Hematopoietic multipotent progenitor cell treated with erythropoietin and hydrocortisone succinate and interleukin-3 and kit ligand, for 8 days (in vitro differentiated cells): Measurements from ENCODE around the gene ACAD8.
"Not testable (repeated sequence)": the region's sequence is repeated elsewhere in the genome, so short reads cannot be mapped to it uniquely, and the experiment has no call there.

Experiments
- DNase-seq: peaks from one replicate; pipeline ENCODE4 v3.0.0-alpha.2; 2015

Gene ACAD8

GRCh38 chr11:134267966-134268365 is 14.6 kb downstream of the ACAD8 start:
- no peak for DNase-seq

GRCh38 chr11:134270250-134270714 is 16.9 kb downstream of the ACAD8 start:
- no peak for DNase-seq

GRCh38 chr11:134271978-134272377 is 18.6 kb downstream of the ACAD8 start:
- no peak for DNase-seq

- DNase-seq = no peak
These were observed 19.3 kb downstream of the ACAD8 start for GRCh38 chr11:134272381-134273316.

GRCh38 chr11:134273317-134273712 is 19.9 kb downstream of the ACAD8 start:
- DNase-seq = no peak

GRCh38 chr11:134275188-134275533 is 21.8 kb downstream of the ACAD8 start:
- no peak for DNase-seq

- DNase-seq = peak; percentile 56
These were observed 22.4 kb downstream of the ACAD8 start, which contains the start of gene GLB1L3 for GRCh38 chr11:134275534-134276395. GLB1L3 (plus strand) TSS chr11:134276379; CDS start chr11:134276741, 362 bp downstream.

GRCh38 chr11:134276396-134277182 is 23.2 kb downstream of the ACAD8 start:
- no peak for DNase-seq

GRCh38 chr11:134277183-134278001 is 24.0 kb downstream of the ACAD8 start:
- no peak for DNase-seq

GRCh38 chr11:134278356-134278755 is 25.0 kb downstream of the ACAD8 start:
- DNase-seq = no peak

GRCh38 chr11:134281635-134282034 is 28.3 kb downstream of the ACAD8 start:
- not testable (repeated sequence) for DNase-seq

GRCh38 chr11:134282121-134283045 is 29.0 kb downstream of the ACAD8 start:
- DNase-seq = no peak

GRCh38 chr11:134283461-134284230 is 30.3 kb downstream of the ACAD8 start:
- DNase-seq = no peak

GRCh38 chr11:134284349-134284748 is 31.0 kb downstream of the ACAD8 start:
- not testable (repeated sequence) for DNase-seq

GRCh38 chr11:134287561-134287960 is 34.2 kb downstream of the ACAD8 start:
- DNase-seq = no peak

GRCh38 chr11:134288486-134288885 is 35.1 kb downstream of the ACAD8 start:
- DNase-seq = no peak

GRCh38 chr11:134289167-134289566 is 35.8 kb downstream of the ACAD8 start:
- no peak for DNase-seq

GRCh38 chr11:134289789-134290188 is 36.4 kb downstream of the ACAD8 start:
- DNase-seq = no peak

GRCh38 chr11:134290646-134291045 is 37.3 kb downstream of the ACAD8 start:
- DNase-seq = no peak

GRCh38 chr11:134291196-134291595 is 37.8 kb downstream of the ACAD8 start:
- no peak for DNase-seq
